ENCODE measurements around the gene SIPA1L2.

SIPA1L2 gene

DNA sequence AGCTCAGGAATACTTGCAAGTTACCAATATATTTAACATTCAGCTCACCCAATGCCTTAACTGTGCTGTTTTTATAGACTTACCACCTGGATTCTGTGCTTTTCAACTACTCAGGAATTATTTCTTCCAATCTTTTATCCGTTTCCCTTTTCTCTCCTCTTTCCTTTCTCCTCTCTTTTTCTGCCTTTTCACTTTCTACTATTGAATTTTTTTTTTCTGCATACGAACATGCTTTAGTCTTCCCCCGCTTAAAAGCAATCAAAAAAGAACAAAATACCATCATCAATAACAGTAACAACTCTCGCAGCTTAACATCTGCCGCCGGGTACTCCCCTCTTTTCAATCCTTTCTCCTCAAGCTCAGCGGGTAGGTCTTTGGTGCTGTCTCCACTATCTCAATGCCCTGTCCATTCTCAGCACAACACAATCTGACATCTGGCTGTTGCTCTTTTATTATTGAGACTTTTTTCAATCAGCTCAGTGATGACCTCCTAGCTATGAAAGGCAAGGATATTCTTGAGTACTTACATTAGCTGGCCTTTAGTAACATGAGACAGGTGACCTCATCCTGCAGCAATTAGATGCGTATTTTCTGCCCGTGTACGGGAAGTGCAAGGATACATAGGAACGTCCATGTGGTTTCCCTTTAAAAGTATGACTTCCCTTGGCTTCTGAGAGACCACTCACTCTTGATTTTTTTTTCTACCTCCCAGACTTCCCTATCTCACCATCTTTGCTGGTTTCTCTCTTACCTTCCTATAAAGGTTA is 40.2 kb upstream of the SIPA1L2 start:
- TF ChIP-seq EZH2phosphoT487 (conservative IDR thresholded peaks at IDR 0.05; ENCODE audit: low read length) (no peak), CTCF (IDR thresholded peaks at IDR 0.05; ENCODE audit: insufficient read depth, low read length, poor library complexity, severe bottlenecking) (no peak)
- Histone ChIP-seq H3K9ac (ENCODE audit: low read length) (no peak overlapping the region), H3K27ac (ENCODE audit: low read depth, low read length) (no peak overlapping the region), H3K9me3 (ENCODE audit: insufficient read depth, low read length) (no peaks in the 10 kb centered on the region), H3F3A (ENCODE audit: insufficient read depth) (no peaks in the 10 kb centered on the region), H2AFZ (ENCODE audit: low read depth, low read length, severe bottlenecking) (no peak overlapping the region), H3K9me2 (replicated peaks; ENCODE audit: insufficient read depth, low read length) (no peaks in the 10 kb centered on the region), H3K79me2 (ENCODE audit: insufficient read depth, low read length) (no peaks in the 10 kb centered on the region), H3K27me3 (ENCODE audit: low read length) (no peaks in the 10 kb centered on the region), H3K4me2 (ENCODE audit: low read depth, low read length, poor library complexity, severe bottlenecking) (no peak overlapping the region), H4K20me1 (ENCODE audit: low read depth, low read length) (no peaks in the 10 kb centered on the region), H3K36me3 (ENCODE audit: low read length) (no peaks in the 10 kb centered on the region), H3K4me3 (ENCODE audit: insufficient read depth, low read length, poor library complexity, severe bottlenecking) (no peak overlapping the region)

GRCh38 chr1:232667778-232668165 is 37.8 kb upstream of the SIPA1L2 start:
- Histone ChIP-seq H3K36me3 (ENCODE audit: low read length) (no peaks in the 10 kb centered on the region), H3K79me2 (ENCODE audit: insufficient read depth, low read length) (no peaks in the 10 kb centered on the region), H3K27me3 (ENCODE audit: low read length) (no peaks in the 10 kb centered on the region), H3K9me3 (ENCODE audit: insufficient read depth, low read length) (no peaks in the 10 kb centered on the region), H3K4me3 (ENCODE audit: insufficient read depth, low read length, poor library complexity, severe bottlenecking) (no peak overlapping the region), H4K20me1 (ENCODE audit: low read depth, low read length) (no peaks in the 10 kb centered on the region), H3K4me2 (ENCODE audit: low read depth, low read length, poor library complexity, severe bottlenecking) (no peak overlapping the region), H3K27ac (ENCODE audit: low read depth, low read length) (no peak overlapping the region), H2AFZ (ENCODE audit: low read depth, low read length, severe bottlenecking) (no peak overlapping the region), H3F3A (ENCODE audit: insufficient read depth) (no peaks in the 10 kb centered on the region), H3K9me2 (replicated peaks; ENCODE audit: insufficient read depth, low read length) (no peaks in the 10 kb centered on the region), H3K9ac (ENCODE audit: low read length) (no peak overlapping the region)
- TF ChIP-seq CTCF (IDR thresholded peaks at IDR 0.05; ENCODE audit: insufficient read depth, low read length, poor library complexity, severe bottlenecking) (no peak), EZH2phosphoT487 (conservative IDR thresholded peaks at IDR 0.05; ENCODE audit: low read length) (no peak)

DNA sequence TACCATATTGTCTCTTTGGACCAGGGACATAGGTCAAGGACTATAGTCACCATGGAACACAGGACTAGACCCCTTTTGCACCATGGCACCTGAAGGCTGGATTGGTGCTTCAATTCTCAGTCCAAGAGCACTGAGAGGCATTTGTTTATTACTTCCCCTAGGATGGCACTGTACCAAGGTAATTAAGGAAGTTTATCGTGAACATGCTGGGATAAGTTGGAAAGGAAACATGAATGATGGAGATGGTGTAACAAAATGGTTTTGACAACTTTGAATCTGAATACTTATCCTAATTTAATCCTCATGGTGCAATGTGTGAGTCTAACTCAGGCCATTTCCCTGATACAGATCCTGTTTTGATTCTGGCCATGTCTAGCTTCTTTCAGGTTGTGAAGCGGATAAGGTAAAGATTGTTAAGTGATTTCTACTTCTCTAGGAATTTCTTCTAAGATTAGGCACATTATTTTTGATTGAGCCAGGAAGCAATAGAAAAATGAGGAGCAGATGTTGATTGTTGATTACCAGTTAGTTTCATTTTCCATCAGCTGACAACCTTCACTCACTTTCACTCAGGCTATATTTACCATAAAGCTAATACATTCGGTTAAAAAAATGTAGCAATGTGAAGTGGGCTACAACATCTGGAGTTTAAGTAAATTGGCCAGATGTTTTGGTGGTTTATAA is 37.3 kb upstream of the SIPA1L2 start:
- Histone ChIP-seq H3K9me2 (replicated peaks; ENCODE audit: insufficient read depth, low read length) (no peaks in the 10 kb centered on the region), H3K9ac (ENCODE audit: low read length) (no peak overlapping the region), H3K27me3 (ENCODE audit: low read length) (no peaks in the 10 kb centered on the region), H4K20me1 (ENCODE audit: low read depth, low read length) (no peaks in the 10 kb centered on the region), H3K36me3 (ENCODE audit: low read length) (no peaks in the 10 kb centered on the region), H3K79me2 (ENCODE audit: insufficient read depth, low read length) (no peaks in the 10 kb centered on the region), H2AFZ (ENCODE audit: low read depth, low read length, severe bottlenecking) (no peak overlapping the region), H3K9me3 (ENCODE audit: insufficient read depth, low read length) (no peaks in the 10 kb centered on the region), H3K27ac (ENCODE audit: low read depth, low read length) (no peak overlapping the region), H3K4me2 (ENCODE audit: low read depth, low read length, poor library complexity, severe bottlenecking) (no peak overlapping the region), H3K4me3 (ENCODE audit: insufficient read depth, low read length, poor library complexity, severe bottlenecking) (no peak overlapping the region), H3F3A (ENCODE audit: insufficient read depth) (no peaks in the 10 kb centered on the region)
- no peak for TF ChIP-seq CTCF (IDR thresholded peaks at IDR 0.05; ENCODE audit: insufficient read depth, low read length, poor library complexity, severe bottlenecking)
- TF ChIP-seq EZH2phosphoT487 (conservative IDR thresholded peaks at IDR 0.05; ENCODE audit: low read length), result no peak

Data from SU-DHL-6 (cell line).